Thyroid gland (tissue), 4 donors: ENCODE measurements around the gene CSPG4. TPM values are rescaled to one million over a fixed set of nuclear protein-coding genes. Genes with fewer than 3 reads are reported as not detected.
A peak's percentile ranks its signal among the peaks of the same experiment; 100 is the strongest.

Experiments
- DNase-seq, 2 donors: peaks; one replicate each; pipeline ENCODE4 v3.0.0-alpha.2; 2019
- H3K27ac ChIP-seq, 3 donors: fragments of 200-600 bp; sonication (generic); 1 replicate in 2 of 3; 2 replicates in 1 of 3; pipeline ENCODE4 v1.5.1; 2016 to 2019; ENCODE audit warnings: mild to moderate bottlenecking in 1 of 3, moderate library complexity in 1 of 3
- H3K27me3 ChIP-seq: fragments of 200-600 bp; sonication (generic); one replicate; pipeline ENCODE4 v1.5.1; 2019
- H3K36me3 ChIP-seq, 2 donors: fragments of 200-600 bp; sonication (generic); one replicate each; pipeline ENCODE4 v1.5.1; 2016 to 2019
- H3K4me1 ChIP-seq, 2 donors: fragments of 200-600 bp; sonication (generic); one replicate each; pipeline ENCODE4 v1.5.1; 2017 to 2019
- H3K4me3 ChIP-seq, 3 donors: fragments of 200-600 bp; sonication (generic); replicated peaks in 1 of 3; 1 replicate in 2 of 3; 2 replicates in 1 of 3; pipeline ENCODE4 v1.5.1; 2016; ENCODE audit warnings: mild to moderate bottlenecking in 1 of 3
- H3K9me3 ChIP-seq: fragments of 200-600 bp; sonication (generic); one replicate; pipeline ENCODE4 v1.5.1; 2017
- POLR2A ChIP-seq, 2 donors: fragments of 450-650 bp; IDR thresholded peaks; one replicate each; pipeline ENCODE4 v1.6.1; 2017; ENCODE audit warnings: antibody characterized with exemption in 2 of 2, mild to moderate bottlenecking in 2 of 2, moderate library complexity in 1 of 2
- WGBS, 2 donors: methylation state at CpG; one replicate each; pipeline ENCODE4 v1.1.5; 2017; 5-methylcytosine and 5-hydroxymethylcytosine counted together
- intact Hi-C: fragments of 100-400 bp; cut with DNase I; formaldehyde crosslinking; loops from one replicate; pipeline ENCODE4 v1.15.1; 2023
- total RNA-seq, 4 donors: library from RNA; depleted of rRNA; stranded (reverse); fragments of >200 nt; gene quantifications; one replicate each; pipeline ENCODE4 v1.2.3, GENCODE V29; 2016
- TF ChIP-seq, protein P1 (sequence below), 6 experiments: fragments of 200-600 bp in 3 of 6; fragments of 450-650 bp in 3 of 6; sonication (generic) in 3 of 6; IDR thresholded peaks; one replicate each; pipeline ENCODE4 v1.5.1; 2016 to 2019; ENCODE audit warnings: antibody characterized with exemption in 6 of 6, mild to moderate bottlenecking in 2 of 6, inconsistent platforms in 1 of 6, moderate library complexity in 1 of 6

CSPG4 gene
- total RNA-seq, 4 donors from 2014 or later, result 2.4 to 10.5 (median 3.2) TPM

DNA sequence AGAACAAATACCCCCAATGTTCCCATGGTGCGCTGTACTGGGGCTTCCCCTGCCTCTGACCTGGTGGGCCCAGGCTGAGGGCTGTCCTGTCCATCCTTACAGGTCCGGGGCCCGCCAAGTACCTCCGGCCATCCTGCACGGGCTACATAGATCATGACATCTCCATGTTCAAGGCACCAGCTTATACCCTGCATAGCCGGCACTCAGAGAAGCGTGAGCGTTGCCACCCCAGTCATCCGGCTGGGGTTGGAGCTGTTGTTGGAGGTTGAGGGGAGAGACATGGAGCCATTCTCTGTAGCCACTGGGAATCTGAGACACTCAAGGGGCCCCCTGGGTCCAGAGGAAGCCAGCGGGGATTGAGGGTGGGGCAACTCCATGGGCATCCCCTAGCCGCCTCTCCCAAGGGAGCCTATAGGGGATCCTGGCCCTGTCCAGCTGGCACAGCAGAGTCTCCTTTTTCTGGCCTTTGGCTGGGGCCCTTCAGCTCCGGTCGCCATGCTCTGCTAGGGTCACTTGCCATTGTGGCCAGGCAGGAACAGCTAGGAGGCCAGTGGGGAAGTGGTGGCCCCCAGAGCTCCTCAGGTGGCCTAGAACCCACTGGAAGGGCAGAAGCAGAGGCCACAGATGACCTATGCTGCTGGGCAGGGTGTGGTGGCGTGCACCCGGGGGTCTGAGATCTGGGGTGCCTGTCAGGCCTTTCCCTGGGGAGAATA lies 12.5 kb upstream of the CSPG4 start:
- Histone ChIP-seq H3K27me3 (no peaks in the 10 kb centered on the region), H3K27ac (no peak overlapping the region), H3K4me1 (peaks cover 11 to 15% of the 10 kb centered on the region in 2 donors), H3K36me3 (no peaks in the 10 kb centered on the region), H3K9me3 (no peaks in the 10 kb centered on the region), H3K4me3 (no peak overlapping the region)
- intact Hi-C loops, result loop anchor here (10.0 kb wide), 1 partner anchor 80 kb away; no protein-coding TSS in a partner anchor
- DNase-seq, result no peak
- 94 to 100% methylated on average over 4 to 13 of the region's 15 CpGs for WGBS, 2 donors
- TF ChIP-seq POLR2A (IDR thresholded peaks at IDR 0.05), result no peak
- TF ChIP-seq, protein P1, sequence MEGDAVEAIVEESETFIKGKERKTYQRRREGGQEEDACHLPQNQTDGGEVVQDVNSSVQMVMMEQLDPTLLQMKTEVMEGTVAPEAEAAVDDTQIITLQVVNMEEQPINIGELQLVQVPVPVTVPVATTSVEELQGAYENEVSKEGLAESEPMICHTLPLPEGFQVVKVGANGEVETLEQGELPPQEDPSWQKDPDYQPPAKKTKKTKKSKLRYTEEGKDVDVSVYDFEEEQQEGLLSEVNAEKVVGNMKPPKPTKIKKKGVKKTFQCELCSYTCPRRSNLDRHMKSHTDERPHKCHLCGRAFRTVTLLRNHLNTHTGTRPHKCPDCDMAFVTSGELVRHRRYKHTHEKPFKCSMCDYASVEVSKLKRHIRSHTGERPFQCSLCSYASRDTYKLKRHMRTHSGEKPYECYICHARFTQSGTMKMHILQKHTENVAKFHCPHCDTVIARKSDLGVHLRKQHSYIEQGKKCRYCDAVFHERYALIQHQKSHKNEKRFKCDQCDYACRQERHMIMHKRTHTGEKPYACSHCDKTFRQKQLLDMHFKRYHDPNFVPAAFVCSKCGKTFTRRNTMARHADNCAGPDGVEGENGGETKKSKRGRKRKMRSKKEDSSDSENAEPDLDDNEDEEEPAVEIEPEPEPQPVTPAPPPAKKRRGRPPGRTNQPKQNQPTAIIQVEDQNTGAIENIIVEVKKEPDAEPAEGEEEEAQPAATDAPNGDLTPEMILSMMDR (IDR thresholded peaks at IDR 0.05), result no peak

DNA sequence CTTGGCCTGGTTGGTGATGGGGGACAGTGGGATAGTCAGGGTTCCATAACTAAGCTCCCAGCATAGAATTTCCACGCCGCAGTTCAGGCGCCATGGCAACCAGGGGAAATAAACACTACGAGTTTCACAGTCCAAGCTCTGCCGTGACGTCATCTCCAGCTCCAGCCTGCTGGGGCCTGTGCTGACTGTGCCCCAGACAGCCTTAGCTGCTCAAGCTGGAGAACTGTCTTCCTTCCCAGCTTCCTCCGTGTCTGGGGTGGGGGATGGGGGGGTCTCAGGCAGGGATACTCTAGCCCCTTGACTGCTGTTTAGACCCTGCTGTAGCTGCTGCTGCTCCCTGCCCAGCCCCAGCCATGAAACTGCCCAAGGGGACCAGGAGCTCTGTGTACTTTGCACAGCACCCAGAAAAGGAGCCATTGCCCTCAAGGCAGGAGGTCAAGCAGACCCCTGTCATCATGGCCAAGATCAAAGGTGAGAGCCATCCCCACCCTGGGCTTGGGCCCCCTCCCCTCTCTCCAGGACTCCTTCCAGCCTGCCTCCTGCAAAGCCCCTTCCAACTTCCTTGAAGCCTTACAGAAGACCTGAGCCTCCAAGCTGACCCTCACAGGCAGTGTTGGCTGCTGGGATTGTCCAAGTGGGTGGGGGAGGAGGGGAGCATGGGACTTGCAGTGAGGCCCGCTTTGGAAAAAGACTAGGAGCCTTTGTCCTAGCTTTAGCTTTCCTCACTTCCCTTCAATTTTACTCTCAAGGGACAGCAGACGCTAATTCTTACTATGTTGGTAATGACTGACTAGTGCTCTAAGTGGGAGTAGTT lies 11.4 kb upstream of the CSPG4 start:
- DNase-seq, result peak; percentile 90
- H3K4me1 ChIP-seq, result peaks cover 11 to 15% of the 10 kb centered on the region in 2 donors
- no peaks in the 10 kb centered on the region for H3K27me3 ChIP-seq
- peak overlapping the region in 1 of 3 donors; percentile 37 for H3K27ac ChIP-seq
- WGBS, 2 donors, result 22 to 36% methylated on average over 5 to 9 of the region's 9 CpGs
- H3K4me3 ChIP-seq, result no peak overlapping the region
- TF ChIP-seq, protein P1 (IDR thresholded peaks at IDR 0.05), result no peak
- no peak for TF ChIP-seq POLR2A (IDR thresholded peaks at IDR 0.05)
- intact Hi-C loops, result loop anchor here (10.0 kb wide), 1 partner anchor 81 kb away; no protein-coding TSS in a partner anchor
- no peaks in the 10 kb centered on the region for H3K9me3 ChIP-seq
- H3K36me3 ChIP-seq, result no peaks in the 10 kb centered on the region

DNA sequence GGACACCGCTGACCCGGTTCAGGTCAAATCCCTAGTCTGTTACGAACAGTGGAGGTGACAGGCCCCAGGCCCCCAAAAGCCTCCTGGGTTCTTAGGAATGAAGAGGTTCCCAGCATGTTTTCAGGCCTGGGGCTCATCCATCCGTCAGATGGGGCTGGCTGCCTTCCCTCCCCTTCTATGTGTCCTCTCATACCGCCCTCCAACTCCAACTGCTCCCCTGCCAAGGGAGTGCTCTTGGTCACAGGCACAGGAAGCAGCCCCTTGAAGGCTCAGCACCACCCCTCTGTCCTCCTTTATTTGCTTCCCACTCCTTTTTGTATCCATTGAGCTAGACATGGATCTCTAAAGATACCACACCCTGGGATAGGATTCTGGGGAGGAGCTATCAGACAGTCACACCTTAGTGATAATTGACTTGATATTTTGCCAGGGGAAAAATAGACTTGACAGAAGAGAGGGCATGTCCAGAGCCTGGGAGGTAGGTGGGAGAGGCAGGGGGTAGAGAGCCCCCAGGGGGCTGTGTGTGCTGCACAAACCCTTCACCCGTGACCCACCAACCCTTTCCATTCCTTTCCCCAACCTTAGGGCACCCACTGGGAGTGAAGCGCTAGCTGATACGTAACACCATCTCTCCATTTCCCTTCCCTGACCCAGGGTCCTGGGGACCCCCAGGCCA lies 10.7 kb upstream of the CSPG4 start:
- Histone ChIP-seq H3K36me3 (no peaks in the 10 kb centered on the region), H3K4me1 (peaks cover 11 to 15% of the 10 kb centered on the region in 2 donors), H3K9me3 (no peaks in the 10 kb centered on the region), H3K27me3 (no peaks in the 10 kb centered on the region), H3K27ac (peak overlapping the region in 1 of 3 donors; percentile 37), H3K4me3 (no peak overlapping the region)
- intact Hi-C loops, result loop anchor here (10.0 kb wide), 1 partner anchor 81 kb away; no protein-coding TSS in a partner anchor
- 67 to 74% methylated on average over 8 of the region's 8 CpGs for WGBS, 2 donors
- TF ChIP-seq POLR2A (IDR thresholded peaks at IDR 0.05), result no peak
- TF ChIP-seq, protein P1 (IDR thresholded peaks at IDR 0.05), result no peak
- peak in 1 of 2 donors; percentile 27 for DNase-seq

DNA sequence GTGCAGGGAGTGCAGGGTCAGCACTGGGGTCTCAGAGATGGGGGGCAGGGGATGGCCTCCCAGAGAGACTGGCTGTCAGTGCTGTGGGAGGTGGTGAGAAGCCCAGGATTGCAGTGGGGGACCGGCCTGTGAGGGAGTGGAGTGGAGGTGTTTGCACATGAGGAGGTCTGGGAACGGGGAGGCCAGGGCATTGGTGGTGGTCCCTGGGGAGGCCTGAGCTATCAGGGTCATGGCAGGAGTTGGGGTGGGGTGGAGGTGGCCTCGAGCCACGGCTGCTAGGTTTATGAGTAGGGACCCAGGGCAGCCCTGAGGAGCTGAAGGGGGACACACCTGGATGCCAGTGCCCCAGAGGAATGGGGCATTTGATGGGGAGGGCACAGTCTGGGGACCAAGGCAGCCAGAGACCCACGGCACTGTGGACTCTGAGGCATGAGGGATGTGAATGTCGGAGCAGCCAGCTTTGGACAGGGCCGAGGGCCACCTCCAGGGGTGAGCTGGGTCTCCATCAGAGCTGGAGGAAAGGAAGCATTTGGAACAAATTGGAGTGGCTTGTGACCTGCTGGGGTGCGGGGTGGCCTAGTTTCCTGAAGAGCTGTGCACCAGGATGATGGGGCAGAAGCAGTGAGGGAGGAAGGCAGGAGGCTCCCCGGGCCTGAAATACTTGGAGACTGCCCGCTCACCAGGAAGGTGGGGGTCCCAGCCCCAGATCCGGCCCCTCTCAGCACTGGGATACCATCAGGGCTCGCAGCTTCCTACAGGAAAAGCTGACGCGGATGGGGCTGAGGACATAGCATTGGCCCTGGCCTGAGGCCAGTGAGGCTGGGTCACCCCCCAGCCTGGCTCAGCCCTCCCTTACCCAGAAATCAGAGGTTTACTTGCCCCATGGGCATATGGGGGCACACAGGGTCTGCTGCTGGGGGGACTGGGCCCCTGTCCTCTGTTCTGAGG lies 9.5 kb upstream of the CSPG4 start:
- Histone ChIP-seq H3K9me3 (no peaks in the 10 kb centered on the region), H3K27ac (no peak overlapping the region), H3K4me1 (peaks cover 11 to 15% of the 10 kb centered on the region in 2 donors), H3K27me3 (no peaks in the 10 kb centered on the region), H3K4me3 (no peak overlapping the region), H3K36me3 (no peaks in the 10 kb centered on the region)
- 88 to 90% methylated on average over 8 to 12 of the region's 14 CpGs for WGBS, 2 donors
- TF ChIP-seq, protein P1 (IDR thresholded peaks at IDR 0.05), result no peak
- no peak for TF ChIP-seq POLR2A (IDR thresholded peaks at IDR 0.05)
- DNase-seq, result no peak
- intact Hi-C loops, result loop anchor here (10.0 kb wide), 1 partner anchor 83 kb away; no protein-coding TSS in a partner anchor
